ENCODE results near the gene RDX.

RDX gene

GRCh38 chr11:110147962-110148709 is 148.3 kb downstream of the RDX start:
- no peak for DNase-seq (ENCODE audit: extremely low read depth, insufficient read length)
- no peak for TF ChIP-seq CTCF (IDR thresholded peaks at IDR 0.05; ENCODE audit: insufficient read depth, low read length, poor library complexity, severe bottlenecking)
- H3K27me3 ChIP-seq (replicated peaks; ENCODE audit: control insufficient read depth, insufficient read depth, low read length), result no peaks in the 10 kb centered on the region
- H3K36me3 ChIP-seq (ENCODE audit: control insufficient read depth, insufficient read depth, low read length), result peaks cover 1% of the 10 kb centered on the region; the same call in 1 of the 2 replicates
- H3K4me3 ChIP-seq (replicated peaks; ENCODE audit: low read depth, low read length), result no peak overlapping the region

- Histone ChIP-seq H3K36me3 (ENCODE audit: control insufficient read depth, insufficient read depth, low read length) (peaks cover 1% of the 10 kb centered on the region), H3K27me3 (replicated peaks; ENCODE audit: control insufficient read depth, insufficient read depth, low read length) (no peaks in the 10 kb centered on the region), H3K4me3 (replicated peaks; ENCODE audit: low read depth, low read length) (no peak overlapping the region)
- no peak for DNase-seq (ENCODE audit: extremely low read depth, insufficient read length)
- no peak for TF ChIP-seq CTCF (IDR thresholded peaks at IDR 0.05; ENCODE audit: insufficient read depth, low read length, poor library complexity, severe bottlenecking)
Observed at GRCh38 chr11:110141812-110142211, 154.6 kb downstream of the RDX start.

GRCh38 chr11:110134110-110134509 is 162.3 kb downstream of the RDX start:
- Histone ChIP-seq H3K36me3 (ENCODE audit: control insufficient read depth, insufficient read depth, low read length) (peaks cover 4% of the 10 kb centered on the region), H3K27me3 (replicated peaks; ENCODE audit: control insufficient read depth, insufficient read depth, low read length) (no peaks in the 10 kb centered on the region), H3K4me3 (replicated peaks; ENCODE audit: low read depth, low read length) (no peak overlapping the region)
- no peak for TF ChIP-seq CTCF (IDR thresholded peaks at IDR 0.05; ENCODE audit: insufficient read depth, low read length, poor library complexity, severe bottlenecking)
- no peak for DNase-seq (ENCODE audit: extremely low read depth, insufficient read length)

GRCh38 chr11:110133160-110133559 is 163.3 kb downstream of the RDX start:
- no peak overlapping the region for H3K4me3 ChIP-seq (replicated peaks; ENCODE audit: low read depth, low read length)
- no peak for DNase-seq (ENCODE audit: extremely low read depth, insufficient read length)
- peaks cover 4% of the 10 kb centered on the region for H3K36me3 ChIP-seq (ENCODE audit: control insufficient read depth, insufficient read depth, low read length)
- no peaks in the 10 kb centered on the region for H3K27me3 ChIP-seq (replicated peaks; ENCODE audit: control insufficient read depth, insufficient read depth, low read length)
- TF ChIP-seq CTCF (IDR thresholded peaks at IDR 0.05; ENCODE audit: insufficient read depth, low read length, poor library complexity, severe bottlenecking), result no peak

GRCh38 chr11:110131386-110132123 is 164.9 kb downstream of the RDX start:
- DNase-seq (ENCODE audit: extremely low read depth, insufficient read length), result no peak
- H3K4me3 ChIP-seq (replicated peaks; ENCODE audit: low read depth, low read length), result no peak overlapping the region
- peaks cover 2% of the 10 kb centered on the region; the same call in 1 of the 2 replicates for H3K36me3 ChIP-seq (ENCODE audit: control insufficient read depth, insufficient read depth, low read length)
- H3K27me3 ChIP-seq (replicated peaks; ENCODE audit: control insufficient read depth, insufficient read depth, low read length), result no peaks in the 10 kb centered on the region
- no peak for TF ChIP-seq CTCF (IDR thresholded peaks at IDR 0.05; ENCODE audit: insufficient read depth, low read length, poor library complexity, severe bottlenecking)
